Inflammatory macrophage treated with lipopolysaccharide for 1 hour (primary cell): ENCODE results near the gene OGDH.
"Not testable (repeated sequence)": the region's sequence is repeated elsewhere in the genome, so short reads cannot be mapped to it uniquely, and the experiment has no call there.

Source experiments
- DNase-seq, 2 donors: peaks; one replicate each; pipeline ENCODE4 v3.0.0-alpha.2; 2020 to 2022

The OGDH gene

GRCh38 chr7:44580945-44581878 is 25.2 kb upstream of the OGDH start:
- DNase-seq = peak in 1 of 2 donors; percentile 8

- peak; percentile 96 to 99 for DNase-seq
These were observed 24.4 kb upstream of the OGDH start, which contains the start of gene TMED4 for GRCh38 chr7:44581879-44582603. Gene TMED4 (minus strand): TSS chr7:44582231. CDS start chr7:44582206, 25 bp downstream.

GRCh38 chr7:44583146-44583865 is 23.1 kb upstream of the OGDH start:
- DNase-seq = no peak

- peak; percentile 43 to 83 for DNase-seq
These were observed 18.4 kb upstream of the OGDH start for GRCh38 chr7:44587843-44588711.

- no peak for DNase-seq
These were observed 15.5 kb upstream of the OGDH start for GRCh38 chr7:44590910-44591309.

GRCh38 chr7:44595934-44596635 is 10.3 kb upstream of the OGDH start:
- no peak for DNase-seq

- DNase-seq = not testable (repeated sequence)
These were observed 9.2 kb upstream of the OGDH start for GRCh38 chr7:44597181-44597580.

GRCh38 chr7:44599222-44599621 is 7.2 kb upstream of the OGDH start:
- no peak for DNase-seq

- DNase-seq = no peak
These were observed 3.9 kb upstream of the OGDH start for GRCh38 chr7:44602576-44602910.

- DNase-seq = no peak
These were observed 3.2 kb upstream of the OGDH start for GRCh38 chr7:44603193-44603592.

GRCh38 chr7:44604941-44605340 is 1.5 kb upstream of the OGDH start:
- no peak for DNase-seq

- DNase-seq = no peak
These were observed 978 bp downstream of the OGDH start for GRCh38 chr7:44607141-44608068.

GRCh38 chr7:44608916-44609648 is 2.7 kb downstream of the OGDH start:
- no peak for DNase-seq

- DNase-seq = no peak
These were observed 3.4 kb downstream of the OGDH start for GRCh38 chr7:44609829-44610228.

- DNase-seq = peak; percentile 82 to 88
These were observed 8.8 kb downstream of the OGDH start for GRCh38 chr7:44615149-44615611.

GRCh38 chr7:44615793-44616192 is 9.4 kb downstream of the OGDH start:
- no peak for DNase-seq

GRCh38 chr7:44616545-44616944 is 10.1 kb downstream of the OGDH start:
- DNase-seq = no peak

GRCh38 chr7:44617225-44617890 is 10.9 kb downstream of the OGDH start:
- DNase-seq = peak; percentile 31 to 56

GRCh38 chr7:44618045-44618444 is 11.6 kb downstream of the OGDH start:
- no peak for DNase-seq
